GM06990 (cell line): ENCODE results near the gene USP47.

Experiments used
- DNase-seq: peaks from one replicate; pipeline ENCODE4 v3.0.0-alpha.2; 2011; ENCODE audit not compliant: insufficient read length; ENCODE audit errors: extremely low read depth
- H3K27me3 ChIP-seq: replicated peaks from 2 replicates; pipeline ENCODE4 v1.6.0; 2011; ENCODE audit warnings: low read length; ENCODE audit not compliant: control insufficient read depth, insufficient read depth
- H3K36me3 ChIP-seq: 2 replicates; pipeline ENCODE4 v1.5.1; 2011; ENCODE audit warnings: low read length; ENCODE audit not compliant: control insufficient read depth, insufficient read depth
- H3K4me3 ChIP-seq: replicated peaks from 2 replicates; pipeline ENCODE4 v1.5.1; 2011; ENCODE audit warnings: low read depth, mild to moderate bottlenecking, control low read depth, low read length
- CTCF ChIP-seq: IDR thresholded peaks from 2 replicates; pipeline ENCODE4 v1.5.1; 2011; ENCODE audit warnings: low read length, control low read depth, mild to moderate bottlenecking, inconsistent platforms; ENCODE audit not compliant: insufficient read depth, poor library complexity, severe bottlenecking

The USP47 gene

DNA sequence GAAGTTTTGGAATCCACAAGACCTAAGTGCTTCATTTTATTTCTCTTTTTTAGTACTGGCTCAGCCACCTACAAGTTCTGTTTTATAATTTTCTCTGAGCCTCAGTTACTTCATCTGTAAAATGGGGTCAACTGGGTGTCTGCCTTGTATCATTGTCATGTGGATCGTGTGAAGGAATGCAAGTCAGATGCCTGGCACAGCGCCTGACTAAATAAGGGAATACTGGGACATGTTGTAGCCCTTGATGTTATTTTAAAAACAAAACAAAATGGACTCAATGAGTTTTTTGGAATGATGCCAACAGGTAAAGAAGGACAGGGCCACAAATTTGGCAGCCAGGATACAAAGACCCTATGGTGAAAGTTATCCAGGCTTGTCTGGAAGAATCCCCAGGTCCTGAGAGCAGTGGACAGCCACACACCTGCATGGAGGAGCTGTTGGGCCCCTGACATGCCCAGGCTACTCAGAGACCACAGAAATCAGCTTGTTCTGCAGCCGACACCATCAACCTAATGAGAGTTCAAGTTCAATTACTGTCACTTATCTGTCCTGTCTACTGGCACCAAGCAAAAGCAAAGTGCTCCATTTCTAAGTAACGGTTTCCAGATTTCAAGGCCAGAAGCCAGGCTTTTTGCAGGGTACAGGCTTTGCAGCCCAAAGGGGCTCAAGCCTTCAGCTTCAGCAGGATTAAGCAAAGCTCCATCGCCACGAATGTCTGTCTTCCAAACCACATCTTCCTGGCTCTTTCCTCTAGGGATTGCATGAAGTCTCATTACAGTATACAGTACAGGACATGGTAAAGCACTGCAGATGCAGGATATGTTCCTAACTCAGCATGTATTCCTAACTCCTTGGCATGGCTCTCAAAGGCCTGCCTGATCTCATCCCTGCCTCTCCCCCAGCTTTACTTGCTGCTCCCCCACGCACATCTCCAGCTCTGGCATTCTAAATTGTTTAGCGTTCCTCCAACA lies 148.3 kb downstream of the USP47 start:
- no peak for DNase-seq
- no peak overlapping the region for H3K4me3 ChIP-seq
- TF ChIP-seq CTCF: no peak
- H3K36me3 ChIP-seq: no peaks in the 10 kb centered on the region
- no peaks in the 10 kb centered on the region; the same call in 1 of the 2 replicates for H3K27me3 ChIP-seq

DNA sequence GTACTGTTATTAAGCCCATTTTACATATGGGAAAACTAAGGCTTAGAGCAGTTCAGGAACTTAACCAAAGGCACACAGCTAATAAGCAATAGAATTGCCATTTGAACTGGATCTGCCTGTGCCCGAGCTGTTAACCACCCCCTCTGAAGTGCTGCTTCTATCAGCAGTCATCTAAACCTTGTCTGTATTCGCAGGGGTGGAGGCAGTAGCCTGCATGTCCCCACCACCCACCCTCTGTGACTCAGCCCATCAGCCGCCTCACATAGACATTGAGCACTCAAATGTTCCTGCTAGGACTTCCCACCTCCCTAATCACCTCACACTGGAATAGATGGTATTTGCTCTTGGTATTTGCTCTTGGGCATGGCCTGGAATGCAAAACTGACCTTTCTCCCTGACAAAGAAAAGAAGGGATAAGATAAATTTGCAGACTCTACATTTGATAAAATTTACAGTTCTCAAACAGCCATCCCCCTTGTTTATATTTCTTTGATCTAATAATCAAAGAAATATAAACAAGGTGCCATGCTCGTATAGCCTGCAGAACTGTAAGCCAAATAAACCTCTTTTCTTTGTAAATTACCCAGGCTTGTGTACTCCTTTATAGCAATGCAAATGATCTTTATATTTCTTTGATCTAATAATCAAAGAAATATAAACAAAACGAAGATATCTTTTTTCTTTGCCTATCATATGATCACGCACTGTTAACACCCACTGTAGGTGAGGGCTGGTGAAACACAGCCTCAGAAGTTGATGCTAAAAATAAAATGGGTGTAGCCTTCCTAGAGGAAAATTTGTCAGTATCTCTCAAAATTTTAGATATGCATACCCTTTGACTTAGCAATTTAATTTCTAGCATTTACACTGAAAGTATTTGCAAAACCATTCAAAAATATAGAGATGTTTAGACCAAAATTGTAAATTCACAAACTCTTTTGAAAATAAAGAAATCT lies 150.8 kb downstream of the USP47 start:
- Histone ChIP-seq H3K36me3 (no peaks in the 10 kb centered on the region), H3K4me3 (no peak overlapping the region), H3K27me3 (no peaks in the 10 kb centered on the region; the same call in 1 of the 2 replicates)
- no peak for TF ChIP-seq CTCF
- no peak for DNase-seq

- no peaks in the 10 kb centered on the region; the same call in 1 of the 2 replicates for H3K27me3 ChIP-seq
- DNase-seq: no peak
- H3K36me3 ChIP-seq: no peaks in the 10 kb centered on the region
- H3K4me3 ChIP-seq: no peak overlapping the region
- no peak for TF ChIP-seq CTCF
Observed at GRCh38 chr11:11993839-11994238, 152.1 kb downstream of the USP47 start.

DNA sequence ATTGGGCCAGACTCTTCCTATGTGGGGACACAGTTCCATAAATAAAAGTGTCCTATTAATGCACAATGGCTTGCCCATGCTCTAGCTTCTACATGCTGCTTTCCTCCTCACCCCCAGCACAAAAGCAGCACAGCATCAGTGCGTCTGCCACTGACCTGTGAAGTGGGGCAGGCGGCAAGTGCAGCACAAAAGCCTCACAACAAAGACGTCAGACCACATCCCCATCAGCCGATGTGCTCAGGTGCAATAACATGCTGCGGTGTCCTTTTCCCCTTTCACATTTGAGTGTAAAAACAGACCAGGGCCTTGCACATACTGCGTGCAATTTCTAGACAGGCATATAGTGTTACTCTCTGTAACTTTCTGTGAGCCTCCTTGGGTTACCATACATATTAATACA lies 153.8 kb downstream of the USP47 start:
- no peaks in the 10 kb centered on the region for H3K36me3 ChIP-seq
- H3K4me3 ChIP-seq: no peak overlapping the region
- DNase-seq: no peak
- TF ChIP-seq CTCF: no peak
- H3K27me3 ChIP-seq: no peaks in the 10 kb centered on the region; the same call in 1 of the 2 replicates

GRCh38 chr11:11996321-11997048 lies 154.7 kb downstream of the USP47 start:
- DNase-seq: no peak

More at GRCh38 chr11:11996321-11997048, 154.7 kb downstream of the USP47 start:
- no peak for TF ChIP-seq CTCF
- H3K36me3 ChIP-seq: no peaks in the 10 kb centered on the region
- no peaks in the 10 kb centered on the region; the same call in 1 of the 2 replicates for H3K27me3 ChIP-seq
- H3K4me3 ChIP-seq: no peak overlapping the region
